CD4-positive, alpha-beta T cell treated with Interleukin-12 subunit alpha and Interleukin-12 subunit beta, for 1 hour (primary cell): ENCODE measurements around the gene NEU4.
"Not testable (repeated sequence)": the region's sequence is repeated elsewhere in the genome, so short reads cannot be mapped to it uniquely, and the experiment has no call there.

ENCODE experiments used
- DNase-seq: peaks from one replicate; pipeline ENCODE4 v3.0.0-alpha.2; 2020

The NEU4 gene, protein sequence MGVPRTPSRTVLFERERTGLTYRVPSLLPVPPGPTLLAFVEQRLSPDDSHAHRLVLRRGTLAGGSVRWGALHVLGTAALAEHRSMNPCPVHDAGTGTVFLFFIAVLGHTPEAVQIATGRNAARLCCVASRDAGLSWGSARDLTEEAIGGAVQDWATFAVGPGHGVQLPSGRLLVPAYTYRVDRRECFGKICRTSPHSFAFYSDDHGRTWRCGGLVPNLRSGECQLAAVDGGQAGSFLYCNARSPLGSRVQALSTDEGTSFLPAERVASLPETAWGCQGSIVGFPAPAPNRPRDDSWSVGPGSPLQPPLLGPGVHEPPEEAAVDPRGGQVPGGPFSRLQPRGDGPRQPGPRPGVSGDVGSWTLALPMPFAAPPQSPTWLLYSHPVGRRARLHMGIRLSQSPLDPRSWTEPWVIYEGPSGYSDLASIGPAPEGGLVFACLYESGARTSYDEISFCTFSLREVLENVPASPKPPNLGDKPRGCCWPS

GRCh38 chr2:241808721-241809382 is at the start of gene NEU4:
Gene NEU4 (plus strand): TSS chr2:241809193. CDS start chr2:241814485, 5,292 bp downstream.
- DNase-seq, result no peak

GRCh38 chr2:241759893-241760292 is 49.1 kb upstream of the NEU4 start:
- not testable (repeated sequence) for DNase-seq

DNA sequence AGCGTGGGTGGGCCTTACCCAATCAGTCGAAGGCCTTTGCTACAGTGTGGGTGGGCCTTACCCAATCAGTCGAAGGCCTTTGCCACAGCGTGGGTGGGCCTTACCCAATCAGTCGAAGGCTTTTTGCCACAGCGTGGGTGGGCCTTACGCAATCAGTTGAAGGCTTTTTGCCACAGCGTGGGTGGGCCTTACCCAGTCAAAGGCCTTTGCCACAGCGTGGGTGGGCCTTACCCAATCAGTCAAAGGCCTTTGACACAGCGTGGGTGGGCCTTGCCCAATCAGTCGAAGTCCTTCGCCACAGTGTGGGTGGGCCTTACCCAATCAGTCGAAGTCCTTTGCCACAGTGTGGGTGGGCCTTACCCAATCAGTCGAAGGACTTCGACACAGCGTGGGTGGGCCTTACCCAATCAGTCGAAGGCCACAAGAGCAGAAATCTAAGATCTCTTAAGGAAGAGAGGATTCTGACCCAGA is 48.7 kb upstream of the NEU4 start:
- no peak for DNase-seq

DNA sequence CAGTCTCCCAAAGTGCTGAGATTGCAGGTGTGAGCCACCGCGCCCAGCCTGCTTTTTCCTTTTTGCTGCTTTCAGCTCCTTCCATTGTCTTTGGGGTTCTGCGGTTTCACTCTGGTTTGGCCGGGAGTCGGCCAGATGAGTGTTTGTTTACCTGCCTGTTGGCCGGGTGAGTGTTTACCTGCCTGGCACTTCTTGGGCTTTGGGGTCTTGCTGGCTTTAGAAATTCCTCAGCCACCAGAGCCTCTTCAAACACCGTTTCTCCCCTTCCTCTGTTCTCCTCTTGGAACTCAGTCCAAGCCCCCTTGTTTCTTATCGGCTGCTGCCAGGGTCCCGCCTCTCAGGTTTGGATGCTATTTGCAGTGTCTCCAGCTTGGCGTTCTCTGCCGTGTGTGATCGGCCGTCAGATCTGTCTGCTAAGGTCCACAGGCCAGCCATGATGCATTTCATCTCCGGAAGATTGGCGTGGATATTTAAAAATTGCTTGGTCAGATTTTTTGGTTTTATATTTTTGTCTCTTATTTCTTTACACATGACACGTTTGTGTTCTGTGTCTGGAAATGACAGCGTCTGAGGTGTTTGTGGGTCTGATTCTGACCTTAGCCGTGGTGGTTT is 46.6 kb upstream of the NEU4 start:
- DNase-seq, result peak; percentile 27

DNA sequence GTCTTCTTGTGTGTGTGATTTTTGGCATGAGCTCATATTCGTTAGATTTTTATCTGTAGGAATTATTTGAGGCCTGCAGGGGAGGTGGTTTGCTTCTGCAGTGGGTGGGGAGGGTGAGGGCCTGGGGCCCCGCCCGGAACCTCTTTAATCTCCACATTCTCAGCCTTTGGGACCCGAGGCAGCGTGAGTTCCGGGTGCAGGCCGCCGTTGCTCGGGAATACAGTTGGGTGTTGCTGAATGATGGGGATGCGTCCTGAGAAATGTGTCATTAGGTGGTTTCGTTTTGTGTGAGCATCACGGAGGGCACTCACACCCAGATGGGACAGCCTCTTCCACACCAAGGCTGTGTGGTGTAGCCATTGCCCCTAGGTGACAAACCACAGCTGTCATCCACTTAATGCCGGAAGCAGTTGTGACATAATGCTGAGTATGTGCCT is 46.0 kb upstream of the NEU4 start:
- peak; percentile 82 for DNase-seq

- DNase-seq, result peak; percentile 42
These were observed 45.3 kb upstream of the NEU4 start for GRCh38 chr2:241763551-241764274.

GRCh38 chr2:241764275-241765241 is 44.4 kb upstream of the NEU4 start:
- no peak for DNase-seq

- DNase-seq, result no peak
These were observed 41.3 kb upstream of the NEU4 start for GRCh38 chr2:241767464-241768250.

GRCh38 chr2:241768251-241768711 is 40.7 kb upstream of the NEU4 start:
- no peak for DNase-seq

DNA sequence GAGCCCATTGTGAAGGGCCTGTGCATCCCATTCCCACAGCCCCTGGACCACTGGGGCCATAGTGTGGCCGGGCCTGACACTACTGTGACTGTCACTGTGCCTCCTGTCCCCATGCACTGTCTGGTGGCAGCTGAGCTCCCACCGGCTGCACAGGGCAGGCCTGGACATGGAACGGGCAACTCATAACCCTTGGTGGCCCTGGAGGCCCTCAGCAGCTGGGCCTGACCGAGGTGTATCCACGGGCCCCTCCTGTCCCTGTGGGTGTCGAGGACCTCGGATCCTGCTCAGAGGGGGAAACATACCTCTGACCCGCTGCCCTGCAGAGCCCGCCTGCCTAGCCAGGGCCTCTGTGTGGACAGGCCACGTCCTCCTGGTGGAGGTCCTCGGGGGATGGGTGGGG is 40.1 kb upstream of the NEU4 start:
- no peak for DNase-seq

DNA sequence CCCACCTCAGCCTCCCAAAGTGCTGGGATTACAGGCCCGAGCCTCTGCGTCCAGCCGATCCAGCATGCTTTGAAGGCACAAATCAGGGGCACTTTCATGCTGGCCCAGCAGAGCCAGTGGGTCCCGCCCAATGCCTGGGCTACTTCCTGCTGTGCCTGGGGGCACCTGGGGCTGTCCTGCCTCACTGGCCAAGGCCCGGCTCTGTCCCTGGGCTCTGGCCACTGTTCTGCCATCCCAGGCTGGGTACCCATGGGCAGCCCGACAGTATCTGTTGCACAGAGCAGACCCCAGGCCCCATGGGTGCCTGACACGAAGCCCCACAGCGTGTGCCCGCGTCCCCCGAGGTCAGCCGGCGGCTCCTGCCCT is 39.2 kb upstream of the NEU4 start:
- no peak for DNase-seq

DNA sequence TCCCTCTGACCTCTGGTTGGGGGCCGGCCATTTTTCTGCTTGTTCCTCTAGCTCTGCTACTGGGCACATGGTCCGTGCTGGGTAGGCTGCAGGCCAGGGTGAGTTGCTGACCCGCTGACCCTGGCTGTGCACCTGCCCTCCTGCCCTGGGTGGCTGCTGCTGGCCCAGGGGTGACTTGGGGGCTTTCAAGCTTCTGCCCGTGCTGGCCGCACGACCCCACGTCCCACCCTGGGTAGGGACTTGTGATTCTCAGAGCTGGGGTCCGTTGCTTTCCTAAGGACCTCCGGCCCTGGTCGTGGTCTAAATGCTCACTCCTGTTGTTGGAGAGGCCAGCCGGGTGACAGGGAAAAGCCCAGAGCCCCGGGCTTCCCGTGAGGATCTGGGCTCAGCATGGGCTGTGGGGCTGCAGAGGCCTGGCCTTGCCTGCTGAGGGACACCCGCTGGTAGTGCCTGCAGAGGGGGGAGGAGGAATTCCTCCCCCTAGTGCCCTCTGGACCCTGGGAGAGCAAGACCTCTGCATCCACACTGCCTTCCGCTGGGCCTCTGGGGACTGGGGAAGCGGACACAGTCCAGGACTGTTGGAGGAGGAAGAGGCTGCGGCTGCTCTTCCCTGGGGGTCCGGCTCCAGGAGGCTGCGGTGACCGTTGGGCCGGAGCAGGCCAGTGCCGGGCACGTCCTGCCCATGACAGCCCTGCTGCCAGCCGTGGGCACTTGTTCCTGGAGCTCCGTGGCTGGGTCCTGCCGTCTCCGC is 38.6 kb upstream of the NEU4 start:
- DNase-seq, result no peak

DNA sequence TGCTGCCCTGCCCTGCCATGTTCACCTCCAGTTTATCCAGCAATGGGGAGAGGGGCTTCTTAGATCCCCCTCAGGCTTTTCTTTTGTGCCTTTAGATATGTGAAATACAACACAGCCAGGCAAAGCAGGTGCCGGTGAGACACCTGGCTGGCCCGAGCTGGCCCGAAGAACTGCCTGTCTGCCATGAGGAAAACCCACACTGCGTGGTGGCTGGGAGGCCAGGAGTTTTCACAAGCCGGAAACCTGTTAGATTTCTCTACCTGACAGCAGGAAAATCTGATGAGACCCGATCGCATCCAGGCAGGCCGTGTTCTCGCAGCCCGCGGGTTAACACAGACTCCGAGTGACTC is 38.1 kb upstream of the NEU4 start:
- no peak for DNase-seq

DNA sequence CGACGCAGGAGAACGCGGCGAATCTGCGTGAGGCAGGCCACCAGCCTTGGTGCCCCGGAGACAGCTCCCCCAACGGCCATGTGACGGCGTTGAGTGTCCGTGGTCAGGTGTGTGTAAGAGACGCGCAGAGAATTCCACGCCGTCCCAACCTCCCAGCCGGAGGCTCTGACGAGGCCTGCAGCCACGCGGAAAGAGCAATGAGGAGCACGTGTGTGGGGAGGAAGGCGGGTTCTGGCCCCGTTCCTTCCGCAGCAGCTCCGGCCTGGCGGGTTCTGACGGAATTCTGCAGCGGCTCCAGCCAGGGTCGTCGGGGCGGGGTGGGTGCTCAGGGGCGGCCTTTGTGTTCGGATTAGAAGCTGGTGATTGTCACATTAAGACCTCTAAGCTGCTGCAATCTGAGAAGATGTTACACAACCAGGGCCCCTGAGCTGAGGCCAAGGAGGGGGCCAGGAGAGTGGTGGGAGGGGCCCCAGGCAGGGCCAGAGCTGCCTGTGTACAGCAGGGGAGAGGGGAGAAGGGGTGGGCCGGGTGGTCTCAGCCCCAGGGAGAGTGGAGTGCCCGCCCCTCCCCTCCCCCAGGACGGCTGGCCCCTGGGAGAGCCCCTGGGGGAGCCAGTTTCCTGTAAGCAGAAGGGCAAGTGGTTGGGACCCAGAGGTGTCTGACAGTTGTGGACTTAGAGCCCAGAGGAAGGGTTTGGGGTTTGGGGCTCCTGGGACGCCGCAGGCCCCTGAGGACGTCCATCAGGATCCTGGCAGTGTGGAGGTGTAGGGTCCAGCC is 37.5 kb upstream of the NEU4 start:
- no peak for DNase-seq

- DNase-seq, result peak; percentile 61
These were observed 36.9 kb upstream of the NEU4 start for GRCh38 chr2:241772063-241772499.

DNA sequence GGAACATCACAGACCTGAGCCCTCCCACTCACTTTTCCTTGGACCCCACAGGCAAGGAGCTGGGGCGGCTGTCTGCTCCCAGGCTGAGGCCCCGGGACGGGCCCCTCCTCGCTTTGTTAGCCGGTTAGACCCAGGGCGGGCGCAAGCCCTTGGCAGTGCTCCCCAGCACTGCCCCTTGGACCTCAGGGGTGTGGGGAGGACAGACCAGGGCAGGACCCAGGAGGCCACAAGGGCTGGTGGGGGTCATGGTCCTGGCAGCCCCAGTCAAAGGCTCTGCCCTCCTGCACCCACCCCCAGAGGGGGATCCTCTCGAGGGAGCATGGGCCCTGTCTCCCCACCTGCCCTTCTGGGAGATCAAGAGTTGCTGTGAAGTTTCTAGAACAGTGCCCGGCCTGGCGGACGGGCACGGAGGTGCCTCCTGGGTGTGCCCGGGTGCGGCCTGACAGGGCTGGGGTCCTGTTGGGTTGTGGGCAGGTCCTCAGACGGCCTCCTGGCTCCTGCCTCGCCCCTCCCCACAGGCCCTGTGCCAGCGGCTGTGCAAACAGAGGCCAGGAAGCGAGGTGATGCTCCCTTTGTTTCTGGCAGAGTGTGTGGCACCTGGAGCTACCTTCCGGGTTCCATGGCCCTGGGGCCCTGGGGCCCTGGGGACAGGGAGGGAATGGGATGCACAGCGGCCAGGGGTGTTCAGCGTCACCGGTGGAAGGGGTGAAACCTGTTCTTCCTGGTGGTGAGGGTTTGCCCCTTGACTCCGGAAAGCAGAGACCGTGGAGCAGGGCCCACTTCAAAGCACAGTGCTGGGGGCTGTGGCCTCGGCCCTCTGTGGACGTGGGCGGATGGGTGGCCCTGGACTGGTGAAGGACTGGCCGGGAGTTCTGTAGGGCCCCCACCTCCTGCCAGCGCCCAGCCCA is 35.2 kb upstream of the NEU4 start:
- DNase-seq, result no peak

DNA sequence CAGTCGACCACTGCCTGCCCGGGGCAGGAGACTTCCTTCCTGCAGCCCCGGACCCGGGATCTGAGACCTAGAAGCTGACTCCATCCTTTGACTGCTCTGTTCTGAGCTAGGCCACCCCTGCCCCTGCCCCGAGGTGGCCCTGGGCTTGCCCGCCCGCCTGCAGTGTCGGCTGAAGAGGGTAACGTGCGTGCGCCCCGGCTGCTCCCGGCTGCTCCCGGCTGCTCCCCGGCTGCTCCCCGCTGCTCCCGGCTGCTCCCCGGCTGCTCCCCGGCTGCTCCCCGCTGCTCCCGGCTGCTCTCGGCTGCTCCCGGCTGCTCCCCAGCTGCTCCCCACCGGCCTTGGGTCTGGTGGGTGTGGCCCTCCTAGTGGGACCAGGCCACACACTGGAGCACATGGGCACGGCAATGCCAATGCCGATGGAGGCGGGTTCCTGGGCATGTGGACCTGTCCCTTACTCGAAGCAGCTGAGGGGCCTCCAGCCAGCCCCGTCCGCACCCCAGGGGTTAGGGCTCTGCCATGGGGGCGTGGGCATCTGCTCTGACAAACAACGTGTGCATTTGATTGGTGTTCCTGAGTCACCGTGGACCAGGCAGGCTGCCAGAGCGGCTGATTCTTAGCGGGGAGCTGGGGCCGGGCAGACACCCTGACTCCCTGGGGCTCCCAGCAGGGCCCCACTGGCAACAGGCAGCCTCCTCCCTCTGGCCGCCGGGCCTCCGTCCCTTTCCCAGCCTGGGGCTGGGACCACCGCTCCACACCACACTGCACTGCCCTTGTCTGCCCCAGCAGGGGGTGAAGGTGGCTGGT is 34.4 kb upstream of the NEU4 start:
- no peak for DNase-seq
